GM18499 (cell line): ENCODE measurements around the gene SP6.

Source experiments
- ATAC-seq: cut with Tn5 transposase; IDR thresholded peaks from one replicate; pipeline ENCODE4 v1.9.1; 2021; ENCODE audit warnings: moderate number of reproducible peaks; ENCODE audit not compliant: insufficient read depth, unreplicated experiment

The SP6 gene

DNA sequence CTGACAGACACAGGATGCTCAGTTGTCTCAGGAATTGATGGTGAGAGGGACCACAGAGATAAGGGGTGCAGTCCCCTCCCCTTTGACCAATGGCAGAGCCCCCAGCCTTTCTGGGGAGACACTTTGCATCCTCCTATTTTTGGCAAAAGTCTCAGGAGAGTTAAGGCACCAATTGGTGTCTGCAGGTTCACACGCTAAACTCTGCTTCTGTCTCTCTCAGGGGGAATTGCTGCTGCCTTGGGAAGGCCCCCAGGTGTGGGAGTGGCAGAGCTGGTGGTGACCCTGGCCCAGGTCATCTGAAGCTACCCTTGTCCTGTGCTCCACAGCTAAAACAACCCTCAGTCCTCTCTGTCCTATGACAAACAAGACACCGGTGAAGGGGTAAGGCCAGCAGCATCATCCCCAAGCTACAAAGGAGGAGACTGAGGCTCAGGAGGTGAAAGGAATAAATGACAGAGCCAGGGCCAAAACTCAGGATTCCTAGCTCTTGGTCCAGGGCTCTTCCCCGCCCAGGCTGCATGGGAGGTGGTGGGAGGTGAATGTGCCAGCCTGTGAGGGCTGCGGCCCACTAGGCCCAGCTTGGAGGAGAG is 49.7 kb downstream of the SP6 start:
- ATAC-seq: no peak

DNA sequence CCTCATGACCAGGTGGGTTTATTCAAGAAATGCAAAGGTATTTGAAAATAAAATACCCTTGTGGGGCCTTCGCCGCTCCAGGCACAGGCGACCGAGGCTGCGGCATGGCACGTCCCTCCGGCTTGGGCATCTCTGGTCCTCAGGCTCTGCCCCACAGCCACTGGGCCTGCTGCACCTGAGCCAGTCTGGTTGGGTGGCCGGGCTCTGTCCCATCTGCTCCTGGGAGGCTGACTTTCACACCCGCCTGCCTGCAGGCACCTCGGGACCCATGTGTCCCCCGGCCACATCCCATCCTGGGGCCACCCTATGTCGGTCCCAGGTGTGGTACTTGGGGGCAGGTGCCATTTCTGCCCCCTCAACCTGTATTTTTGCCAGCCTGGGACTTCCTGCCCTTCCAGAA is 50.3 kb downstream of the SP6 start:
- no peak for ATAC-seq

DNA sequence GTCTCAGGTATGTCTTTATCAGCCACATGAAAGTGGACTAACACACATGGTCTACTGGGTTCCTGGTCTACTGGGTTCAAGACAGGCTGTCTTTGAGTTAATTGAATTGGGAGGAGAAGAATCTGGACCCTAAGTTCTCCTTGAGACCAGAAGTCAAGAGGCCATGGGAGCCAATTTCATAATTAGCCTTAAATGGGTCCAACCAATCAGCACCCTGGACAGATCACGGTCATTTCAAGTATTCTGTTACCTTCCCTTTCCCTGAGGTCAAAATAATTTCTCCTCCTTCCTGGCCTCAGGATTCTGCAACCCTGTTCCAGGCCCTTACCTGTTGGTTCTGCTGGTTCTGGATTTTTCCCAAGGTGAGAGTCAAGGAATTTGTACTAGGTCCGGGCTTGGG is 53.2 kb downstream of the SP6 start:
- ATAC-seq: no peak
